PC-9 (cell line): Measurements from ENCODE around the gene DNM1. TPM values are rescaled to one million over a fixed set of nuclear protein-coding genes. Genes with fewer than 3 reads are reported as not detected.

Source experiments
- BruUV-seq: library from RNA; stranded (reverse); fragments of 400-500 nt; replicated peaks from 2 replicates; lab custom pipeline; 2021; lab: Mats Ljungman, UMichigan
- CTCF ChIA-PET: fragments of 300-600 bp; sonication (Branson Sonifier 250); formaldehyde crosslinking; loops from one replicate; lab custom pipeline; 2022; ENCODE audit warnings: antibody characterized with exemption; lab: Charles Lee
- POLR2A ChIA-PET: fragments of 300-600 bp; sonication (Branson Sonifier 250); formaldehyde crosslinking; loops from one replicate; lab custom pipeline; 2022; ENCODE audit warnings: antibody characterized with exemption; ENCODE audit not compliant: unreplicated experiment; lab: Charles Lee
- DNase-seq, 2 experiments: peaks; one replicate each; pipeline versions ENCODE4 v3.0.0 to v3.0.0-alpha.2; 2015 to 2022; ENCODE audit warnings: mixed read lengths in 1 of 2
- H2AFZ ChIP-seq: fragments of 200-600 bp; sonication (generic); 2 replicates; pipeline ENCODE4 v1.8.1; 2017; ENCODE audit warnings: antibody characterized with exemption
- H3F3A ChIP-seq: fragments of 200-600 bp; sonication (generic); 2 replicates; pipeline ENCODE4 v1.8.1; 2017; ENCODE audit warnings: antibody characterized with exemption, mild to moderate bottlenecking, low read depth; ENCODE audit not compliant: insufficient read depth
- H3K27ac ChIP-seq: fragments of 200-600 bp; sonication (generic); 2 replicates; pipeline ENCODE4 v1.6.1; 2016; ENCODE audit warnings: mixed run types
- H3K27me3 ChIP-seq: fragments of 200-600 bp; sonication (generic); 2 replicates; pipeline ENCODE4 v1.6.1; 2016; ENCODE audit warnings: low read depth, mixed run types; ENCODE audit not compliant: insufficient read depth
- H3K36me3 ChIP-seq: fragments of 200-600 bp; sonication (generic); 2 replicates; pipeline ENCODE4 v1.6.1; 2016; ENCODE audit warnings: low read depth, mixed run types
- H3K4me1 ChIP-seq: fragments of 200-600 bp; sonication (generic); replicated peaks from 2 replicates; pipeline ENCODE4 v1.6.1; 2016; ENCODE audit warnings: mixed run types; ENCODE audit not compliant: insufficient read depth
- H3K4me2 ChIP-seq: fragments of 200-600 bp; sonication (generic); 2 replicates; pipeline ENCODE4 v1.6.1; 2017; ENCODE audit warnings: mixed run types
- H3K4me3 ChIP-seq: fragments of 200-600 bp; sonication (generic); 2 replicates; pipeline ENCODE4 v1.6.1; 2016; ENCODE audit warnings: mixed run types
- H3K79me2 ChIP-seq: fragments of 200-600 bp; sonication (generic); 2 replicates; pipeline ENCODE4 v1.6.1; 2017; ENCODE audit warnings: low read depth, mixed run types
- H3K9me2 ChIP-seq: fragments of 200-600 bp; sonication (generic); 2 replicates; pipeline ENCODE4 v1.8.1; 2017; ENCODE audit warnings: mild to moderate bottlenecking; ENCODE audit not compliant: insufficient read depth
- H3K9me3 ChIP-seq: fragments of 200-600 bp; sonication (generic); 2 replicates; pipeline ENCODE4 v1.8.1; 2016; ENCODE audit warnings: low read depth; ENCODE audit not compliant: insufficient read depth
- H4K20me1 ChIP-seq: fragments of 200-600 bp; sonication (generic); 2 replicates; pipeline ENCODE4 v1.8.1; 2017; ENCODE audit not compliant: insufficient read depth
- CTCF ChIP-seq: fragments of 200-600 bp; sonication (generic); conservative IDR thresholded peaks from 2 replicates; pipeline ENCODE4 v1.6.1; 2017; ENCODE audit warnings: mixed run types, antibody characterized with exemption, mild to moderate bottlenecking, moderate library complexity
- EZH2 ChIP-seq: fragments of 200-600 bp; sonication (generic); IDR thresholded peaks from 2 replicates; pipeline ENCODE4 v1.8.0; 2017; ENCODE audit warnings: antibody characterized with exemption, low read depth
- intact Hi-C: fragments of 100-400 bp; cut with micrococcal nuclease; formaldehyde crosslinking; loops from one replicate; pipeline ENCODE4 v1.10.0; 2022; ENCODE audit not compliant: unreplicated experiment
- total RNA-seq: library from RNA; stranded (reverse); gene quantifications from 2 replicates; pipeline ENCODE4 v1.2.3, GENCODE V29; 2021

Gene DNM1
- total RNA-seq, 1 experiment from 2014 or later: 134 TPM

GRCh38 chr9:128166169-128166568 is 37.0 kb upstream of the DNM1 start:
- POLR2A ChIA-PET: interaction anchor here (0.5 kb wide), 1 partner anchor 110 kb away, joined by 3 read pairs; the partner anchor contains the start of genes GOLGA2 and SWI5
- no peak for DNase-seq
- Histone ChIP-seq H3K36me3 (no peaks in the 10 kb centered on the region; the same call in 1 of the 2 replicates), H3K9me2 (no peaks in the 10 kb centered on the region), H3K4me3 (no peak overlapping the region), H4K20me1 (no peaks in the 10 kb centered on the region; the same call in 1 of the 2 replicates), H3K27me3 (no peaks in the 10 kb centered on the region), H3K9me3 (no peaks in the 10 kb centered on the region), H2AFZ (no peak overlapping the region), H3K4me2 (no peak overlapping the region), H3F3A (peaks cover 5% of the 10 kb centered on the region; the same call in 1 of the 2 replicates), H3K79me2 (no peaks in the 10 kb centered on the region), H3K4me1 (0 out of 2 replicates have a peak, but pooled peaks cover 3% of the 10 kb centered on the region), H3K27ac (no peak overlapping the region)
- CTCF ChIA-PET: no interaction called here
- TF ChIP-seq EZH2 (no peak), CTCF (no peak)
- no TSS peak for BruUV-seq
- intact Hi-C loops: no loop called here

GRCh38 chr9:128167209-128167608 is 36.0 kb upstream of the DNM1 start:
- Histone ChIP-seq H4K20me1 (no peaks in the 10 kb centered on the region; the same call in 1 of the 2 replicates), H3K27me3 (no peaks in the 10 kb centered on the region), H3K9me2 (no peaks in the 10 kb centered on the region), H3K4me1 (no peaks in the 10 kb centered on the region), H3K9me3 (no peaks in the 10 kb centered on the region), H3K4me2 (no peak overlapping the region), H3F3A (peaks cover 4% of the 10 kb centered on the region; the same call in 1 of the 2 replicates), H3K4me3 (no peak overlapping the region), H2AFZ (no peak overlapping the region), H3K79me2 (no peaks in the 10 kb centered on the region), H3K36me3 (no peaks in the 10 kb centered on the region; the same call in 1 of the 2 replicates), H3K27ac (no peak overlapping the region)
- ChIA-PET POLR2A (no interaction called here), CTCF (no interaction called here)
- TF ChIP-seq CTCF: no peak
- TF ChIP-seq EZH2: no peak
- DNase-seq: no peak
- BruUV-seq: no TSS peak
- intact Hi-C loops: no loop called here

- POLR2A ChIA-PET: interaction anchor here (0.6 kb wide), 1 partner anchor 256 kb away, joined by 5 read pairs; no protein-coding TSS in a partner anchor
- CTCF ChIA-PET: interaction anchor here (0.7 kb wide), 1 partner anchor 52 kb away, joined by 10 read pairs; no protein-coding TSS in a partner anchor
- Histone ChIP-seq H3K36me3 (no peaks in the 10 kb centered on the region; the same call in 1 of the 2 replicates), H3F3A (peaks cover 4% of the 10 kb centered on the region; the same call in 1 of the 2 replicates), H3K79me2 (no peaks in the 10 kb centered on the region), H3K9me3 (no peaks in the 10 kb centered on the region), H3K4me3 (no peak overlapping the region), H3K27ac (no peak overlapping the region), H2AFZ (no peak overlapping the region), H3K9me2 (no peaks in the 10 kb centered on the region), H4K20me1 (no peaks in the 10 kb centered on the region), H3K4me1 (no peaks in the 10 kb centered on the region), H3K27me3 (no peaks in the 10 kb centered on the region), H3K4me2 (no peak overlapping the region)
- BruUV-seq: no TSS peak
- no peak for TF ChIP-seq EZH2
- no peak for TF ChIP-seq CTCF
- no peak for DNase-seq
- intact Hi-C loops: no loop called here
These were observed 34.4 kb upstream of the DNM1 start for GRCh38 chr9:128168731-128169308.
